ENCODE measurements around the gene AKAP17A. TPM values are rescaled to one million over a fixed set of nuclear protein-coding genes. Genes with fewer than 3 reads are reported as not detected.

Gene AKAP17A
- total and polyA plus RNA-seq, 2 of the 8 experiments (the other 6 are each of a cell fraction or from before 2014, with no cell fraction given): 14.0 to 41.2 TPM

GRCh38 chrX:1618689-1619088 lies 27.3 kb downstream of the AKAP17A start:
- Histone ChIP-seq H3K79me1 (ENCODE audit: low read depth, low read length) (no peaks in the 10 kb centered on the region), H4K8ac (ENCODE audit: extremely low read depth, insufficient read depth, low read length) (no peak overlapping the region), H3K56ac (replicated peaks; ENCODE audit: insufficient read length, low read depth, low read length) (no peak overlapping the region), H4K91ac (replicated peaks; ENCODE audit: insufficient read length, low read length) (no peak overlapping the region), H3K23ac (ENCODE audit: insufficient read length) (no peak overlapping the region), H3K4me2 (ENCODE audit: insufficient read depth in 1 of 2, low read depth in 2 of 2, low read length in 2 of 2) (no peak overlapping the region), H3K4me1 (replicated peaks in 1 of 4; ENCODE audit: control insufficient read depth in 3 of 4, insufficient read depth in 4 of 4, low read length in 3 of 4) (peaks cover 0 to 6% (median 4%) of the 10 kb centered on the region in 4 experiments; a peak in 4 of 7 replicates), H2BK20ac (ENCODE audit: low read length) (no peak overlapping the region), H3K23me2 (ENCODE audit: low read depth, low read length) (no peaks in the 10 kb centered on the region), H3K9me3 (ENCODE audit: insufficient read depth in 2 of 2, low read depth in 1 of 2, low read length in 1 of 2) (no peaks in the 10 kb centered on the region), H3K79me2 (ENCODE audit: control insufficient read depth in 1 of 2, insufficient read depth in 2 of 2, low read length in 2 of 2) (no peaks in the 10 kb centered on the region), H3K9ac (replicated peaks in 1 of 4; ENCODE audit: extremely low read depth in 1 of 4, low read depth in 3 of 4, low read length in 3 of 4) (no peak overlapping the region), H3K27ac (ENCODE audit: low read depth, low read length) (no peak overlapping the region), H2AFZ (ENCODE audit: low read length) (no peak overlapping the region), H3K4me3 (ENCODE audit: extremely low read depth in 1 of 4, insufficient read depth in 2 of 4, low read depth in 3 of 4, low read length in 4 of 4) (no peak overlapping the region), H2AK5ac (ENCODE audit: low read depth, low read length) (no peak overlapping the region), H2BK120ac (replicated peaks; ENCODE audit: low read depth, low read length) (no peak overlapping the region), H2BK15ac (ENCODE audit: low read length) (no peak overlapping the region), H3K18ac (ENCODE audit: extremely low read depth, low read length) (no peak overlapping the region), H4K5ac (ENCODE audit: insufficient read length, low read depth, low read length) (no peak overlapping the region), H4K20me1 (replicated peaks in 1 of 2; ENCODE audit: control insufficient read depth in 1 of 2, insufficient read depth in 2 of 2, low read length in 2 of 2) (no peaks in the 10 kb centered on the region), H3K36me3 (ENCODE audit: control insufficient read depth in 2 of 4, insufficient read depth in 4 of 4, low read length in 3 of 4) (no peaks in the 10 kb centered on the region), H3K14ac (ENCODE audit: insufficient read length) (no peak overlapping the region), H2BK12ac (ENCODE audit: low read depth, low read length) (no peak overlapping the region), H3K4ac (replicated peaks; ENCODE audit: insufficient read length, low read depth, low read length) (no peak overlapping the region), H3K27me3 (replicated peaks in 1 of 4; ENCODE audit: control insufficient read depth in 3 of 4, extremely low read depth in 1 of 4, insufficient read depth in 3 of 4, low read length in 3 of 4) (no peaks in the 10 kb centered on the region), H2BK5ac (ENCODE audit: low read depth, low read length) (no peak overlapping the region)
- POLR2A ChIA-PET (ENCODE audit: partially characterized antibody): no interaction called here
- DNase-seq (ENCODE audit: low read depth in 1 of 2, low spot score in 2 of 2) (peak in 1 of 2 experiments; percentile 58), FAIRE-seq (no peak)
- CTCF ChIA-PET (ENCODE audit: partially characterized antibody): no interaction called here
- WGBS, 2 experiments (ENCODE audit: extremely low coverage in 1 of 2, insufficient coverage in 1 of 2, insufficient read length in 1 of 2, insufficient replicate concordance in 2 of 2, low coverage in 1 of 2, low lambda C conversion rate in 2 of 2, missing lambda C conversion rate in 1 of 2): 46% methylated on average over 4 of the region's 4 CpGs; no CpG with 5 or more reads in 1 of the 2 experiments
- TF ChIP-seq KDM4A (IDR thresholded peaks at IDR 0.05; ENCODE audit: low read depth, low read length, severe bottlenecking) (no peak), BCL11A (IDR thresholded peaks at IDR 0.05; ENCODE audit: low read depth in 2 of 2, low read length in 2 of 2) (peak in 1 of 2 experiments; percentile 35), HDAC6 (IDR thresholded peaks at IDR 0.05; ENCODE audit: low read depth, low read length) (no peak), ATF2 (IDR thresholded peaks at IDR 0.05; ENCODE audit: low read length) (no peak), HDAC2 (IDR thresholded peaks at IDR 0.05; ENCODE audit: borderline replicate concordance in 1 of 2, low read depth in 2 of 2, low read length in 2 of 2) (0 out of 4 replicates have a peak, but pooled peaks of 1 of the 2 experiments have one; percentile 58), ATF3 (IDR thresholded peaks at IDR 0.05; ENCODE audit: insufficient read depth, low read depth, low read length) (no peak), BRCA1 (IDR thresholded peaks at IDR 0.05; ENCODE audit: low read depth, low read length) (no peak)
- TF ChIP-seq, protein P1, sequence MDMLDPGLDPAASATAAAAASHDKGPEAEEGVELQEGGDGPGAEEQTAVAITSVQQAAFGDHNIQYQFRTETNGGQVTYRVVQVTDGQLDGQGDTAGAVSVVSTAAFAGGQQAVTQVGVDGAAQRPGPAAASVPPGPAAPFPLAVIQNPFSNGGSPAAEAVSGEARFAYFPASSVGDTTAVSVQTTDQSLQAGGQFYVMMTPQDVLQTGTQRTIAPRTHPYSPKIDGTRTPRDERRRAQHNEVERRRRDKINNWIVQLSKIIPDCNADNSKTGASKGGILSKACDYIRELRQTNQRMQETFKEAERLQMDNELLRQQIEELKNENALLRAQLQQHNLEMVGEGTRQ (IDR thresholded peaks at IDR 0.05; ENCODE audit: low read length): no peak
- TF ChIP-seq, protein P2, sequence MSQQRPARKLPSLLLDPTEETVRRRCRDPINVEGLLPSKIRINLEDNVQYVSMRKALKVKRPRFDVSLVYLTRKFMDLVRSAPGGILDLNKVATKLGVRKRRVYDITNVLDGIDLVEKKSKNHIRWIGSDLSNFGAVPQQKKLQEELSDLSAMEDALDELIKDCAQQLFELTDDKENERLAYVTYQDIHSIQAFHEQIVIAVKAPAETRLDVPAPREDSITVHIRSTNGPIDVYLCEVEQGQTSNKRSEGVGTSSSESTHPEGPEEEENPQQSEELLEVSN (IDR thresholded peaks at IDR 0.05): no peak

All from H1 (cell line).